IPS-NIHi11 (cell line): ENCODE results near the gene LHFPL3.
"Not testable (repeated sequence)": the region's sequence is repeated elsewhere in the genome, so short reads cannot be mapped to it uniquely, and the experiment has no call there.

Source experiments
- DNase-seq: peaks from one replicate; pipeline ENCODE4 v3.0.0; 2012; ENCODE audit warnings: mixed read lengths, low spot score

Gene LHFPL3

GRCh38 chr7:104936546-104936945 is 608.1 kb downstream of the LHFPL3 start:
- DNase-seq = no peak

GRCh38 chr7:104937489-104937888 is 609.1 kb downstream of the LHFPL3 start:
- DNase-seq = not testable (repeated sequence)

- DNase-seq = no peak
These were observed 610.5 kb downstream of the LHFPL3 start for GRCh38 chr7:104938741-104939390.

- no peak for DNase-seq
These were observed 611.8 kb downstream of the LHFPL3 start for GRCh38 chr7:104940023-104940710.

GRCh38 chr7:104943502-104944343 is 615.3 kb downstream of the LHFPL3 start:
- DNase-seq = peak; percentile 33

GRCh38 chr7:104945599-104945956 is 617.2 kb downstream of the LHFPL3 start:
- no peak for DNase-seq

GRCh38 chr7:104946338-104946737 is 617.9 kb downstream of the LHFPL3 start:
- DNase-seq = no peak

GRCh38 chr7:104950006-104950405 is 621.6 kb downstream of the LHFPL3 start:
- no peak for DNase-seq

- no peak for DNase-seq
These were observed 622.4 kb downstream of the LHFPL3 start for GRCh38 chr7:104950754-104951153.

- no peak for DNase-seq
These were observed 623.1 kb downstream of the LHFPL3 start for GRCh38 chr7:104951546-104951945.

- DNase-seq = no peak
These were observed 626.9 kb downstream of the LHFPL3 start for GRCh38 chr7:104955276-104955675.
